Activated CD8-positive, alpha-beta memory T cell treated with anti-CD3 and anti-CD28 coated beads, Interleukin-2, amount 50 U/mL, for 24 hours (primary cell): ENCODE data around the gene COL4A5.

ENCODE experiments used
- DNase-seq: peaks from one replicate; pipeline ENCODE4 v3.0.0-alpha.2; 2020; ENCODE audit errors: extremely low read depth

The COL4A5 gene

GRCh38 chrX:108641589-108642272 lies 202.1 kb downstream of the COL4A5 start:
- no peak for DNase-seq

- DNase-seq: no peak
Observed at GRCh38 chrX:108642273-108642628, 202.6 kb downstream of the COL4A5 start.

- DNase-seq: no peak
Observed at GRCh38 chrX:108664701-108665100, 225.1 kb downstream of the COL4A5 start.

GRCh38 chrX:108666101-108666500 lies 226.5 kb downstream of the COL4A5 start:
- no peak for DNase-seq

GRCh38 chrX:108671526-108671925 lies 231.9 kb downstream of the COL4A5 start:
- DNase-seq: no peak

GRCh38 chrX:108696690-108697089 lies 257.1 kb downstream of the COL4A5 start:
- DNase-seq: no peak

GRCh38 chrX:108699368-108699767 lies 259.7 kb downstream of the COL4A5 start:
- no peak for DNase-seq

- DNase-seq: no peak
Observed at GRCh38 chrX:108701633-108702032, 262.0 kb downstream of the COL4A5 start.

- no peak for DNase-seq
Observed at GRCh38 chrX:108702530-108702929, 262.9 kb downstream of the COL4A5 start.

GRCh38 chrX:108704839-108705238 lies 265.2 kb downstream of the COL4A5 start:
- no peak for DNase-seq

GRCh38 chrX:108712886-108713285 lies 273.2 kb downstream of the COL4A5 start:
- no peak for DNase-seq

GRCh38 chrX:108722561-108722960 lies 282.9 kb downstream of the COL4A5 start:
- DNase-seq: no peak

GRCh38 chrX:108726748-108727147 lies 287.1 kb downstream of the COL4A5 start:
- DNase-seq: no peak

GRCh38 chrX:108731153-108731552 lies 291.5 kb downstream of the COL4A5 start:
- DNase-seq: no peak

- no peak for DNase-seq
Observed at GRCh38 chrX:108732630-108733321, 293.1 kb downstream of the COL4A5 start.

- no peak for DNase-seq
Observed at GRCh38 chrX:108734426-108734825, 294.8 kb downstream of the COL4A5 start.

GRCh38 chrX:108735091-108735678 lies 295.5 kb downstream of the COL4A5 start:
- DNase-seq: no peak

- no peak for DNase-seq
Observed at GRCh38 chrX:108735679-108736508, 296.3 kb downstream of the COL4A5 start.

GRCh38 chrX:108736509-108737479 lies 297.2 kb downstream of the COL4A5 start, which contains the start of gene IRS4:
Gene IRS4, minus strand, starts transcription at chrX:108736563.
- no peak for DNase-seq

- DNase-seq: no peak
Observed at GRCh38 chrX:108737754-108738153, 298.1 kb downstream of the COL4A5 start.

- no peak for DNase-seq
Observed at GRCh38 chrX:108740299-108740774, 300.7 kb downstream of the COL4A5 start.
